ENCODE data around the gene PSG3.
"Not testable (repeated sequence)": the region's sequence is repeated elsewhere in the genome, so short reads cannot be mapped to it uniquely, and the experiment has no call there.

Gene PSG3

GRCh38 chr19:42740381-42740780 lies at the start of gene PSG3:
PSG3 (minus strand) TSS chr19:42740481; CDS start chr19:42740384, 97 bp downstream.
- not testable (repeated sequence) for DNase-seq

GRCh38 chr19:42788766-42789165 lies 48.5 kb upstream of the PSG3 start:
- DNase-seq: not testable (repeated sequence)

DNA sequence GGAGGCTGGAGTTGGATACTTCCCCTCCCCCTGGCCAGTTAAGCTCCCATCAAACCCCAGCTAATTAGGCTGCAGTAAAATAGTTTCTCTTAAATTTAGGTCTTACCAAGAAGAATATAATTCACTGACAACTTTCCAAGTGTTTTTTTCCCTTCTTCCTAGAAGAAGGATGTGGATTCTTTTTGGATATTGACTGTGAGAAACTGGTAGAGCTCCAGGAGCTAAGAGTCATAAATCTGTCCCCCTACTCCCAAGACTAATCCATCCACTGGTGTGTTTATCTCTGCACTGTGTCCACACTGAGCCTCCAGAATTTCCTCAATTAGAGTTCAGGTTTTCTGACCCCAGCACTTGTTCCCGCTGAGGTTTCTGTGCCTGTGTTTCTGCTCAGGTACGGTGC lies 47.5 kb upstream of the PSG3 start:
- DNase-seq: not testable (repeated sequence)

DNA sequence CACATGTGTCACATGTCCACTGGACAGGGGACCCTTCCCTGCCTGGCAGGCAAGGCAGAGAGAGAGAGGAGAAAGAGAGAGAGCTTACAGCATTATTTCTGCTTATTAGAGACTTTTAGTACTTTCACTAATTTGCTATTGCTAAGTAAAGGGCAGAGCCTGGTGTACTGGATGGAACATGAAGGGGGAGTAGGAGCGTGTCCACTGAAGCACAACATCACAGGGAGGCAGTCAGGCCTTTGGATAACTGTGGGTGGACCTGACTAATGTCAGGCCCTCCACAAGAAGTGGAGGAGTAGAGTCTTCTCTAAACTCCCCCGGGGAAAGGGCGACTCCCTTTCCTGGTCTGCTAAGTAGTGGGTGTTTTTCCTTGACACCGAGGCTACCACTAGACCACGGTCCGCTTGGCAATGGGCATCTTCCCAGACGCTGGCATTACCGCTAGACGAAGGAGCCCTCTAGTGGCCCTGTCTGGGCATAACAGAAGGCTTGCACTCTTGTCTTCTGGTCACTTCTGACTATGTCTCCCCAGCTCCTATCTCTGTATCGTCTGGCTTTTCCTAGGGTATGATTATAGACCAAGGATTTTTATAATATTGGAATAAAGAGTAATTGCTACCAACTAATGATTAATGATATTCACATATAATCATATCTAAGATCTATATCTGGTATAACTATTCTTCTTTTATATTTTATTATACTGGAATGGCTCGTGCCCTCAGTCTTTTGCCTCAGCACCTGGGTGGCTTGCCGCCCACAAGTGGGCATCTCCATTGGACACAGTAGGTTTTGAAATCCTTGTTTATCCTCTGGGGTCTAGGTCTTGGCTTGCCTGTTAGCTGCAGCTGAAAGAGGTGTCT lies 36.7 kb upstream of the PSG3 start:
- DNase-seq: not testable (repeated sequence)

DNA sequence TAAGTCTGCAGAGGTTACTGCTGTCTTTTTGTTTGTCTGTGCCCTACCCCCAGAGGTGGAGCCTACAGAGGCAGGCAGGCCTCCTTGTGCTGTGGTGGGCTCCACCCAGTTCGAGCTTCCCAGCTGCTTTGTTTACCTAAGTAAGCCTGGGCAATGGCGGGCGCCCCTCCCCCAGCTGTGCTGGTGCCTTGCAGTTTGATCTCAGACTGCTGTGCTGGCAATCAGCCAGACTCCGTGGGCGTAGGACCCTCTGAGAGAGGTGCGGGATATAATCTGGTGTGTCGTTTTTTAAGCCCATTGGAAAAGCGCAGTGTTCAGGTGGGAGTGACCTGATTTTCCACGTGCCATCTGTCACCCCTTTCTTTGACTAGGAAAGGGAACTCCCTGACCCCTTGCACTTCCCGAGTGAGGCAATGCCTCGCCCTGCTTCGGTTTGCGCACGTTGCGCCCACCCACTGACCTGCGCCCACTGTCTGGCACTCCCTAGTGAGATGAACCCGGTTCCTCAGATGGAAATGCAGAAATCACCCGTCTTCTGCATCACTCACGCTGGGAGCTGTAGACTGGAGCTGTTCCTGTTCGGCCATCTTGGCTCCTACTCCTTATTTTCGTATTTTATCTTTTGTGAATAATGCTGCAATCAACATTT lies 34.4 kb upstream of the PSG3 start:
- not testable (repeated sequence) for DNase-seq

DNA sequence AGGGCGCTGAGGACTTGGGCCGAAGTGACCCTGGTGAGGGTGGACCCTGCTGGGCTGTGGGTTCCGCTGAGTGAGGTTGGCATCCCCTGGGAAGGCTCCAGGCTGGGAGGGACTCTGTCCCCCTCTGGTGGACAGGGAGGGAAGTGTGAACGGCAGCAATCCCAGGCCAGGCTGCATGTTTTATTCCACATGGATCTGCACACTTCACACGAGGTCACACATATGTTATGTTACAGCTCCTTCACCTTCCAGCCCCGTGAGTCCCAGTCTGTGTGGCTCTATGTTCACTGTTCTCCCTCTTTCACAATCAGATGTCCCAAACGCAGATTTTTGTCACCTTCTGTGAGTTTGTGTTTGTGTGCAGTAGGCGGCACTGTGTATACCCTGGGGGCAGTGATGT lies 27.0 kb upstream of the PSG3 start:
- DNase-seq: not testable (repeated sequence)

GRCh38 chr19:42766871-42767270 lies 26.6 kb upstream of the PSG3 start:
- not testable (repeated sequence) for DNase-seq

DNA sequence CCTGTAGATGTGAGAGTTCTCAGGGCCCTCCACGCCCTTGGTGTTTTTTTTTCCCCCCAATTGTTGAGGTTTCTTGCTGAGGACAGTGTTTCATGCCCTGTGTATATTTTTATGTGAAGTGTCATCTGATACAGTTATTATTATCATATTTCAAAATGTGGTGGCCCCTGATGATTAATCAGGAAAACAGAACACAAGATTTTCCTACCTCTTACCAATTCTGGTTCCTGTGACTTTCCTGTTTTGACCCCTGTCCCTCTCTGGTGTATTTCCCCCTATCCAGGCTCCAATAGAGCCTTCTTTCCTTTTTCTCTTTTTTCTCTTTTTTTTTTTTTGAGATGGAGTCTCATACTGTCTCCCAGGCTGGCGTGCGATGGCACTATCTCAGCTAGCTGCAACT lies 24.6 kb upstream of the PSG3 start:
- DNase-seq: no peak

DNA sequence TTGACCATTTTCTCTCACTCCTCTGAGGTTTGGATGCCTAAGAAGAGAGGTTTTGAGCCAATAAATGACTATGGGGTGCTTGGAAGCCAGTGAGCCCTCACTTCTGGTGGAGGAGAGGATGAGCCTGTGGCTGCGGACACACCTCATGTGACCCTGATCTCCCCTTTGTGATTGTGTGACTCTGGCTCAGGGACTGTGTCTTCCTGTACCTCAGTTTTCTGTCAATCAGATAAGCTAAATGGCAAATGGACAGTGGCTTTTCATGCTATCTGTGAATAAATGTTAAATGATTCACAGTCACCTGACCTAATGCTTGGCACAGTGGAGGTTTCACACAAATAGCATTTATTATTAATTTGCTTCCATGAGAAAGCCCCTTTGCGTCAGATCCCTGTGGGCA lies 22.5 kb upstream of the PSG3 start:
- DNase-seq: no peak

DNA sequence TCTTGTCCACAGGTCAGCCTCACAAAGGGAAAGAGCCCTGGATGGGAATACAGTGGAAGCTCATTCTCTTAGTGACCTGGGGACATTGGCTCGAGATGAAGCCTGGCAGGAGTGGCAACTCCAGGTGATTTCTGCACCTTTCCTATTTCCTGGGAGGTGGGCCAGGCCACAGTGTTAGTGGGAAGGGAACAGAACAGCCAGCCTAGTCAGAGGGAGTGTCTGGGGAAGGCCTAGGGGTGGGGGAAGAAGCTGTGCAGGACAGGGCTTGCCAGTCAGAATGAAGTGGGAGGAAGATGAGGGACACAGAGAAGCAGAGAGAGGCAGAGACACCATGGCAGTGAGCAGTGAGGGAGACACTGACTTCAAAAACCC lies 21.6 kb upstream of the PSG3 start:
- not testable (repeated sequence) for DNase-seq

GRCh38 chr19:42760954-42761923 lies 21.0 kb upstream of the PSG3 start:
- not testable (repeated sequence) for DNase-seq

DNA sequence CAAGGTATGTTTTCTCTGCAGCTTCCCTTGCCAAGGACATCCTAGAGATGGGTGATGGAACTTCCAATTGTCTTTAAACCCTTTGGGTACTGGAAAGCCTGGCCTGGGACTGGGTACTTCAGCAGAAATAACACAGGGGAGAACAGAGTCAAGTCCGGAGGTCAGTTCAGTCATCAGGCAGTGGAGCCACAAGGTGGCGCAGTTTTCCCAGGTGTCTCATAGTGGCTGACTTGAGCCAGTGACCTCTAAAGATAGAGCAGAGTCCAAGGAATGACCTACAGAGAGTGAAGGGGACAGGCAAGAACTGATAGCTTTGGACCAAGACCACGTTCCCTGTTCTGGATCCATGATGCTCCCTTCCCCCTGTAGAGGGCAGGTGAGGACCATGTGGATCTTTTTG lies 18.4 kb upstream of the PSG3 start:
- DNase-seq: not testable (repeated sequence)

DNA sequence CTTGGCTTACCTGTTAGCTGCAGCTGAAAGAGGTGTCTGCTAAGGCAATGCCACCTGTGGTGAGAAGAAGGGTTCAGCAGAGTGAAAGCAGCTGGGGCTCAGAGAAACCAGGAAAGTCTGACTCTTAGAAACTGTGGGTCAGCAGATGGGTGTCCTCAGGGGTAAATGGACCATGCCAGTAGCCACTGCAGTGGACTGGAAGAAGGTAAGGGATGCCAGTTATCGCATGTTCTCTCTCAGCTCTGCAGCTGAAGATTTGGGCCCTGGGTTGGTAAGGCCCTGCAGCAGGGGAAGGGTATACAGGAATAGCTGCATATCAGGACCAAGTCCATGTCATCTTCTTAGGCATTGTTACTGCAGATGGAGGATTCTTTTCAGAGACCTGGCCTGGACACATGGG lies 12.0 kb upstream of the PSG3 start:
- DNase-seq: not testable (repeated sequence)

DNA sequence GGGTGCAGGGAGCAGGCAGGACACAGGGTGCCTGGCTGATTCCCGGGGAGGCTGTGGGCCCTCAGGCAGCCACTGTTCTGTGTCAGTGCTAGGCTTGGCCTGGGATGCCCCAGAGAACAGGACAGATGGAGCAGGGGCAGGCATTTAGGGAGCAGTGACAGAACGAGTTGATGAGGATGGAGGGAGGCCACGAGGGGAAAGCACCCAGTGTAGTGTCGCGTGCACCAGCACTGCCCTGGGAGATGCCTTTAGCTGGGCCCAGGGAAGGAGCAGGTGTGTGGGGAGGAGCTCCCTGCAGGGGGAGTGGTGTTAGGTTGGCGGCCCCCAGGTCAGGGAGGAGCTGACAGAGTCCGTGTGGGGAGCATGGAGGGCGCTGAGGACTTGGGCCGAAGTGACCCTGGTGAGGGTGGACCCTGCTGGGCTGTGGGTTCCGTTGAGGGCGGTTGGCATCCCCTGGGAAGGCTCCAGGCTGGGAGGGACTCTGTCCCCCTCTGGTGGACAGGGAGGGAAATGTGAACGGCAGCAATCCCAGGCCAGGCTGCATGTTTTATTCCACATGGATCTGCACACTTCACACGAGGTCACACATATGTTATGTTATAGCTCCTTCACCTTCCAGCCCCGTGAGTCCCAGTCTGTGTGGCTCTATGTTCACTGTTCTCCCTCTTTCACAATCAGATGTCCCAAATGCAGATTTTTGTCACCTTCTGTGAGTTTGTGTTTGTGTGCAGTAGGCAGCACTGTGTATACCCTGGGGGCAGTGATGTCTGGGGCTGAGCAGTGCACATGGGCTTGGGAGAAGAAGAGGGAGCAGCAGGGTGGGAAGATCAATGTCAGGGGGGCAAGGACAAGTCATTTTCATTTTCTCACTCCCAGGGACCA lies 1.7 kb upstream of the PSG3 start:
- not testable (repeated sequence) for DNase-seq

DNA sequence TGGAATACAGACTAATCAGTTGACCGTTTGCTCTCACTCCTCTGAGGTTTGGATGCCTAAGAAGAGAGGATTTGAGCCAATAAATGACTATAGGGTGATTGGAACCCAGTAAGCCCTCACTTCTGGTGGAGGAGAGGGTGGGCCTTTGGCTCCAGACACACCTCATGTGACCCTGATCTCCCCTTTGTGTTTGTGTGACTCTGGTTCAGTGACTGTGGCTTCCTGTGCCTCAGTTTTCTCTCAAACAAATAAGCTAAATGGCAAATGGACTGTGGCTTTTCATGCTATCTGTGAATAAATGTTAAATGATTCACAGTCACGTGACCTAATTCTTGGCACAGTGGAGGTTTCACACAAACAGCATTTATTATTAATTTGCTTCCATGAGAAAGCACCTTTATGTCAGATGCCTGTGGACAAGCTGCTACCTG lies 2.7 kb downstream of the PSG3 start:
- not testable (repeated sequence) for DNase-seq

DNA sequence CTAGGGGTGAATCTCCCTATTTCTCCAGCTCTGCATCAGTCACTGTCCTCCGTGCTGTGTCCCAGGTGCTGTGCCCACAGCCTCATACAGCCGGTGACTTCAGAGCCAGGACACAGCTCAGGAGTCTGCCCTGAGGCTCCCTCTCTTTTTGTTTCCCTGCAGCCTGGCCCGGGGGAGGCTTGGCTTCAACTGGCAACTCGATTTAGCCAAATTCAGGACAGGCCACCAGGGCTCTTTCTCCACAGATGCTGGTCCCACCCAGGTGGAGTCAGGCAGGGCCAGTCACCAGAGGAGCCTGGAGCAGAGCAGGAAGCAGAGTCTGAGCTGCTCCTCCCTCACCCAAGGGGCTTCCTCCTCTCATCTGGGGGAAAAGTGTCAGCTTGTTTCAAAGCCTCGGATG lies 11.9 kb downstream of the PSG3 start:
- not testable (repeated sequence) for DNase-seq

DNA sequence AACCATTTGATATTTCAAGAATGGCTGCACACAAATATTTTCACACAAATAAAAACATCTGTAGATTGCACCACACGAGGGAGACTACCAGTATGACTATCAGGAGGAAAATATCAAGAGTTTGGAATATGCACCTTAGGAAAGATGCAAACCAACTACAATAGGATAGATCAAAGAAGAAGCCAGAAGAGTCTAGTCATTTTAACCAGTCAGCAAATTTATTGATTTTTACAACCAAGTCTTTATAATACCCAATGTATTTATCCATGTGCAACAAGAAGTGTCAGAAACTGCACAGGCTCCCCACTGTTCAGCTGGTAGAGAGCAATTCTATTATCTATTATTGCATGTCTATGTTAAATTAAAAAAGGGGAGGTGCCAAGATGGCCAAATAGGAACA lies 26.3 kb downstream of the PSG3 start:
- DNase-seq: not testable (repeated sequence)

DNA sequence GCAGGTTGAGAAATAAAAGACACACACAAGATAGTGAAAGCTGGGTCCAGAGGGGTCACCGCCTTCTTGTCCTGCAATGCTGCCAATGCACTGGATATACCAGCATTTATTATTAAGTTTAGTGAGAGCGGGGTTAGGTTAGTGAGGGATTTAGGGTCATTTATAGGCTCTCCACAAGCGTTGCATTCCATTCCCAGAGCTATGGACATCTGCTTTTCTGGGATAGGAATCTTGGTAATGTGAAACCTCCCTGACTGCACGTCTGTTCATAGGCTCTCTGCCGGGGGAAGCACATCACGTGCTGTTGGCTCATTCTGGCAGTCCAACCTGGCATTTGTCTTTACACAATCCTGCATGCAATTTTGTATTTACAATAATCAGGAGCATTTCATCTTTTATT lies 27.5 kb downstream of the PSG3 start:
- not testable (repeated sequence) for DNase-seq

GRCh38 chr19:42710986-42711385 lies 29.3 kb downstream of the PSG3 start:
- not testable (repeated sequence) for DNase-seq

DNA sequence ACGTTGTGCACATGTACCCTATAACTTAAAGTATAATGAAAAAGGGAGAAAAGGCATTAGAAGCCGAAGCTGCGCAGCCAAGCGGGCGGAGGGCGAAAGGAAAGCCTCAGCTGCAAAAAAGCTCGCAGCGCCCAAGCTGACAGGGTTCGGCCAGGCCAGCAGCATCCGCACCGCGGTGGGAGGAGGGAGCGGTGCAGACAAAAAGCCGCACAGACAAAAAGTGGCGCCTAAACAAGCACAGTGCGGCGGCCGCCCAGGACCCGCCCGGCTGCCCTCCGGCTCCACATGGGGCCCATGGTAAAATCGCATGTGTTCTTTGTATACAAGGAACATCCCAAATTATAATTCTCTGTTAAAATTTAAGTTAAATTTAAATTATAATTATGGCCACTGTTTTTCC lies 42.4 kb downstream of the PSG3 start:
- DNase-seq: no peak

DNA sequence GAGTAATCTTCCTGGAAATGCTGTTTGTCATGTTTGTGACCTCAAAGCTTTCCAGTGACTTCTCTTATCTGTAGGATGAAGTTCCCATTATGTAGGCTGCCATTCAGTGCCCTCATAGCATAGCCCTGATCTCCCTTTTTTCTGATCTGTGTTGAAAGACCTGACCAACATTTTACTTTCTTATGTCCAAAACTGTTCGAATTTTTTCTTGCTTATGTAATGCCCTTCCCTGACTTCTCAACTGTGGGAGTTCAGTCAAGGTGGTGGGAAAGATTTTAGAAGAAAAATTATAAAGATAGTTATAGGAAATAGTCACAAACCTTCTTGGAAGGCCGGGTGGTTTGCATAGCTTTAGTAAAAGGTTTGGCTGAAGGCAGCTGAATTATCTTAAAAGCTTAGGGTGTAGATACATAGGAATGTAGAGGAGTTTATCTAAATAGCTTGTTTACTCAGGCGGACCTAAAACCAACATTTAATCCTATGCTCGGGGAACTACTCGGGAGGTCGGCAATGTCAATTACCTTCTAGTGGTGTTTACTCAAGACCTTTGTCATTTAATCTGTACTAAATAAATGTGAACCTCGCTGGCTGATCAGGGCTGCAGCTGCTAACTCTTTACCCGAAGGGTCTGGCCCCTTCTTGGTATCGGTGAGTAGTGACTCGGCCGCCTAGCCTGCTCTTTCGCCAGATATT lies 44.3 kb downstream of the PSG3 start:
- DNase-seq: no peak
